ENCODE results near the gene DLX4. TPM values are rescaled to one million over a fixed set of nuclear protein-coding genes. Genes with fewer than 3 reads are reported as not detected.

DLX4 gene
- polyA plus RNA-seq, 3 donors, result 0.28 to 0.61 (median 0.39) TPM

- no peak for DNase-seq (ENCODE audit: low read depth in 3 of 3, low spot score in 2 of 3)
These were observed 1.2 kb upstream of the DLX4 start for GRCh38 chr17:49967621-49968404.

GRCh38 chr17:49968405-49969133 lies 421 bp upstream of the DLX4 start:
- no peak for DNase-seq (ENCODE audit: low read depth in 3 of 3, low spot score in 2 of 3)

- DNase-seq (ENCODE audit: low read depth in 3 of 3, low spot score in 2 of 3), result no peak
These were observed 902 bp downstream of the DLX4 start for GRCh38 chr17:49969795-49970389.

- DNase-seq (ENCODE audit: low read depth in 3 of 3, low spot score in 2 of 3), result no peak
These were observed 1.5 kb downstream of the DLX4 start for GRCh38 chr17:49970498-49970897.

GRCh38 chr17:49971199-49971847 lies 2.3 kb downstream of the DLX4 start:
- DNase-seq (ENCODE audit: low read depth in 3 of 3, low spot score in 2 of 3), result no peak

GRCh38 chr17:49971848-49972485 lies 3.0 kb downstream of the DLX4 start:
- DNase-seq (ENCODE audit: low read depth in 3 of 3, low spot score in 2 of 3), result no peak

- DNase-seq (ENCODE audit: low read depth in 3 of 3, low spot score in 2 of 3), result no peak
These were observed 3.7 kb downstream of the DLX4 start for GRCh38 chr17:49972486-49973270.

GRCh38 chr17:49973271-49973615 lies 4.3 kb downstream of the DLX4 start:
- DNase-seq (ENCODE audit: low read depth in 3 of 3, low spot score in 2 of 3), result no peak

GRCh38 chr17:49975531-49975930 lies 6.5 kb downstream of the DLX4 start:
- DNase-seq (ENCODE audit: low read depth in 3 of 3, low spot score in 2 of 3), result no peak

- DNase-seq (ENCODE audit: low read depth in 3 of 3, low spot score in 2 of 3), result no peak
These were observed 7.3 kb downstream of the DLX4 start for GRCh38 chr17:49976163-49976827.

GRCh38 chr17:49976828-49977202 lies 7.8 kb downstream of the DLX4 start:
- DNase-seq (ENCODE audit: low read depth in 3 of 3, low spot score in 2 of 3), result no peak

GRCh38 chr17:49977463-49978389 lies 8.7 kb downstream of the DLX4 start:
- no peak for DNase-seq (ENCODE audit: low read depth in 3 of 3, low spot score in 2 of 3)

GRCh38 chr17:49978501-49978900 lies 9.5 kb downstream of the DLX4 start:
- DNase-seq (ENCODE audit: low read depth in 3 of 3, low spot score in 2 of 3), result no peak

GRCh38 chr17:49979748-49980479 lies 10.9 kb downstream of the DLX4 start:
- DNase-seq (ENCODE audit: low read depth in 3 of 3, low spot score in 2 of 3), result no peak

GRCh38 chr17:49980703-49981197 lies 11.8 kb downstream of the DLX4 start:
- no peak for DNase-seq (ENCODE audit: low read depth in 3 of 3, low spot score in 2 of 3)

- no peak for DNase-seq (ENCODE audit: low read depth in 3 of 3, low spot score in 2 of 3)
These were observed 15.3 kb downstream of the DLX4 start for GRCh38 chr17:49984283-49984682.

GRCh38 chr17:49984776-49985175 lies 15.8 kb downstream of the DLX4 start:
- no peak for DNase-seq (ENCODE audit: low read depth in 3 of 3, low spot score in 2 of 3)
